Brain microvascular endothelial cell (primary cell): ENCODE data around the gene DTD2.
"Not testable (repeated sequence)": the region's sequence is repeated elsewhere in the genome, so short reads cannot be mapped to it uniquely, and the experiment has no call there.

ENCODE experiments used
- DNase-seq: peaks from one replicate; pipeline ENCODE4 v3.0.0-alpha.2; 2020
- H3K27ac ChIP-seq: fragments of 250-450 bp; sonication (Bioruptor Pico); 2 replicates; pipeline ENCODE4 v1.5.1; 2020; ENCODE audit warnings: mild to moderate bottlenecking, moderate library complexity
- H3K27me3 ChIP-seq: fragments of 250-450 bp; sonication (Bioruptor Pico); replicated peaks from 2 replicates; pipeline ENCODE4 v1.5.1; 2020; ENCODE audit warnings: mild to moderate bottlenecking
- H3K36me3 ChIP-seq: fragments of 250-450 bp; sonication (Bioruptor Pico); replicated peaks from 2 replicates; pipeline ENCODE4 v1.5.1; 2020; ENCODE audit warnings: mild to moderate bottlenecking
- H3K4me3 ChIP-seq: 2 replicates; pipeline ENCODE4 v1.5.1; 2011; ENCODE audit warnings: low read depth, mild to moderate bottlenecking, control low read depth, low read length, moderate library complexity
- in situ Hi-C: cut with HindIII; loops from 2 replicates; pipeline ENCODE4 v1.10.0; 2017; ENCODE audit warnings: low sequenced_read_pairs, low pct_ligation_motif_present
- TF ChIP-seq, protein P1 (sequence below): IDR thresholded peaks from 2 replicates; pipeline ENCODE4 v1.5.1; 2011; ENCODE audit warnings: low read depth, mild to moderate bottlenecking, moderate library complexity, low read length, control low read depth, inconsistent platforms; ENCODE audit errors: missing control alignments

DTD2 gene

DNA sequence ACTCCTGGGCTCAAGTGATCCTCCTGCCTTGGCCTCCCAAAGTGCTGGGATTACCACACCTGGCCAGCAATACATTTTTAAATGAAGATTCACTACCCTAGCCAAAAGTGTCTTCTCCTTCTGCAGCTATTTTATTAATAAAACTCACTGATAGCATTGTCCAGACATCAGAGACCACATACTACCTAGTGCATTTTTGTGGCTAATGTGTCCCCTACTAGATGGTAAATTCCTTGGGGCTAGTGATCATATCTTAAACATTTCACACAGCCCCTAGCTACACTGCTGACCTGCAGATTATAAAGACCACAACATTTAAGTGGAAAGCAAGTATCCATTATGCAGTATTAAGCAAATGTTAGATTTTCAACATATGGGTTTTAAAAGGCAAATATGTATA, 17.0 kb downstream of the DTD2 start:
- TF ChIP-seq, protein P1, sequence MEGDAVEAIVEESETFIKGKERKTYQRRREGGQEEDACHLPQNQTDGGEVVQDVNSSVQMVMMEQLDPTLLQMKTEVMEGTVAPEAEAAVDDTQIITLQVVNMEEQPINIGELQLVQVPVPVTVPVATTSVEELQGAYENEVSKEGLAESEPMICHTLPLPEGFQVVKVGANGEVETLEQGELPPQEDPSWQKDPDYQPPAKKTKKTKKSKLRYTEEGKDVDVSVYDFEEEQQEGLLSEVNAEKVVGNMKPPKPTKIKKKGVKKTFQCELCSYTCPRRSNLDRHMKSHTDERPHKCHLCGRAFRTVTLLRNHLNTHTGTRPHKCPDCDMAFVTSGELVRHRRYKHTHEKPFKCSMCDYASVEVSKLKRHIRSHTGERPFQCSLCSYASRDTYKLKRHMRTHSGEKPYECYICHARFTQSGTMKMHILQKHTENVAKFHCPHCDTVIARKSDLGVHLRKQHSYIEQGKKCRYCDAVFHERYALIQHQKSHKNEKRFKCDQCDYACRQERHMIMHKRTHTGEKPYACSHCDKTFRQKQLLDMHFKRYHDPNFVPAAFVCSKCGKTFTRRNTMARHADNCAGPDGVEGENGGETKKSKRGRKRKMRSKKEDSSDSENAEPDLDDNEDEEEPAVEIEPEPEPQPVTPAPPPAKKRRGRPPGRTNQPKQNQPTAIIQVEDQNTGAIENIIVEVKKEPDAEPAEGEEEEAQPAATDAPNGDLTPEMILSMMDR: no peak
- no peak for DNase-seq
- in situ Hi-C loops: no loop called here
- Histone ChIP-seq H3K27ac (no peak overlapping the region), H3K36me3 (no peaks in the 10 kb centered on the region), H3K4me3 (no peak overlapping the region), H3K27me3 (no peaks in the 10 kb centered on the region)

DNA sequence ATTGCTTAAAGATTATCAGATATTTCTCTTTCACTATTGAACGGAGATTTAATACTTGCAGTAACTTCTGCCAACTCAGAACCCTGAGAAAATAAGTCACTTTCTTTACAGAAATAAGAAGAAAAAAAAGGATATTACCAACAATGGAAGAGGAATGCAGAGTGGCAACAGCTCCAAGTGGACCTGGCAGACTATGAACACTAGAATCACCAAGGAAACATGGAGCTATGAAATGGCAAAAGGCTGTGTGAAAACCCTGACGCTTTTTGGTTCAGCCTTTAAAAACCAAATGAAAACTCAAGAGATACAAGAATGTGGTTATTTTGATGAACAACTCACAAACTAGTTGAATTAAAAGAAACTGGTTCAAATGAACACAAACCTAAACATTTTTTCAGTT, 17.7 kb downstream of the DTD2 start:
- Histone ChIP-seq H3K36me3 (no peaks in the 10 kb centered on the region), H3K27me3 (no peaks in the 10 kb centered on the region), H3K4me3 (no peak overlapping the region), H3K27ac (no peak overlapping the region)
- DNase-seq: no peak
- in situ Hi-C loops: no loop called here
- TF ChIP-seq, protein P1: no peak

DNA sequence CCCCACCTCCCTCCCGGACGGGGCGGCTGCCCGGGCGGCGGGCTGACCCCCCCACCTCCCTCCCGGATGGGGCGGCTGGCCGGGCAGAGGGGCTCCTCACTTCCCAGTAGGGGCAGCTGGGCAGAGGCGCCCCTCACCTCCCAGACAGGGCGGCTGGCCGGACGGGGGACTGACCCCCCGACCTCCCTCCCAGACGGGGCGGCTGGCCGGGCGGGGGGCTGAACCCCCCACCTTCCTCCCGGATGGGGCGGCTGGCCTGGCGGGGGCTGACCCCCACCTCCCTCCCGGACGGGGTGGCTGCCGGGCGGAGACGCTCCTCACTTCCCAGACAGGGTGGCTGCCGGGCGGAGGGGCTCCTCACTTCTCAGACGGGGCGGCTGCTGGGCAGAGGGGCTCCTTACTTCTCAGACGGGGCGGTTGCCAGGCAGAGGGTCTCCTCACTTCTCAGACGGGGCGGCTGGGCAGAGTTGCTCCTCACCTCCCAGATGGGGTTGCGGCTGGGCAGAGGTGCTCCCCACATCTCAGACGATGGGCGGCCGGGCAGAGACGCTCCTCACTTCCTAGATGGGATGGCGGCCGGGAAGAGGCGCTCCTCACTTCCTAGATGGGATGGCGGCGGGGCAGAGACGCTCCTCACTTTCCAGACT, 20.1 kb downstream of the DTD2 start:
- H3K4me3 ChIP-seq, in situ Hi-C loops: not testable (repeated sequence)

DNA sequence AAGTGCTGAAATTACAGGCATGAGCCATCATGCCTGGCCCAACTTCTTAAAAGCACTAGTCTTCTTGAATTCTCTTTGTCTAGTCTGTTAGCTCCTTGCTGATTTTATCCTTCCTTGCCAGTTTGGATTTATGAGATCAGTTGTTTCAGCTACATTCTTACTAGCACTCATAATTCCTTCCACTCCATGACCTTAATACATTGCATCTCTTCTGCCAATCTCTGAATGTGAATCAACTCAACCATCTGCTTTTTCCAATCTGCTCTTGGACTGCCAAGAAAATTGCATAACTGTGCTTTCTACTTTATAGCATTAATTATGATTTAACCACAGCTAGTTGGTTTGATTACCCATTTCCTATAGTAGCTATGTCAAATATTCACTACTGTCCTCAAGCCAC, 22.0 kb downstream of the DTD2 start:
- H3K27me3 ChIP-seq: no peaks in the 10 kb centered on the region
- no peak overlapping the region for H3K27ac ChIP-seq
- DNase-seq: no peak
- in situ Hi-C loops: no loop called here
- H3K4me3 ChIP-seq: no peak overlapping the region
- TF ChIP-seq, protein P1: no peak
- H3K36me3 ChIP-seq: no peaks in the 10 kb centered on the region

More for the DNA sequence above, 20.1 kb downstream of the DTD2 start:
- H3K27me3 ChIP-seq, H3K27ac ChIP-seq, H3K36me3 ChIP-seq, DNase-seq: not testable (repeated sequence)

DNA sequence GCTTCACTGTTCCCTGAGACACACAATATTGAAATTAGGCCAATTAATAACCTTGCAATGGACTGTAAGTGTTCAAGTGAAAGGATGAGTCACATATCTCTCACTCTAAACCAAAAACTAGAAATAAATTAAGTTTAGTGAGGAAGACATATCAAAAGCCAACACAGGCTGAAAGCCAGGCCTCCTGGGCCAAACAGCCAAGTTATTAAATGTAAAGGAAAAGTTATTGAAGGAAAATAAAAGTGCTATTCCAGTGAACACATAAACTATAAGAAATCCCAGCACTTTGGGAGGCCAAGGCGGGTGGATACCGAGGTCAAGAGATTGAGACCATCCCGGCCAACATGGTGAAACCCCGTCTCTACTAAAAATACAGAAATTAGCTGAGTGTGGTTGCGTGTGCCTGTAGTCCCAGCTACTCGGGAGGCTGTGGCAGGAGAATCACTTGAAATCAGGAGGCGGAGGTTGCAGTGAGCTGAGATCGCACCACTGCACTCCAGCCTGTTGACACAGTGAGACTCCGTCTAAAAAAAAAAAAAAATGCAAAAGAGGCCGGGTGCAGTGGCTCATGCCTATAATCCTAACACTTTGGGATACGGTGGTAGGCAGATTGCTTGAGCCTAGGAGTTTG, 26.6 kb downstream of the DTD2 start:
- Histone ChIP-seq H3K27me3 (no peaks in the 10 kb centered on the region), H3K36me3 (no peaks in the 10 kb centered on the region), H3K27ac (no peak overlapping the region), H3K4me3 (no peak overlapping the region)
- in situ Hi-C loops: no loop called here
- DNase-seq: no peak
- TF ChIP-seq, protein P1: no peak

DNA sequence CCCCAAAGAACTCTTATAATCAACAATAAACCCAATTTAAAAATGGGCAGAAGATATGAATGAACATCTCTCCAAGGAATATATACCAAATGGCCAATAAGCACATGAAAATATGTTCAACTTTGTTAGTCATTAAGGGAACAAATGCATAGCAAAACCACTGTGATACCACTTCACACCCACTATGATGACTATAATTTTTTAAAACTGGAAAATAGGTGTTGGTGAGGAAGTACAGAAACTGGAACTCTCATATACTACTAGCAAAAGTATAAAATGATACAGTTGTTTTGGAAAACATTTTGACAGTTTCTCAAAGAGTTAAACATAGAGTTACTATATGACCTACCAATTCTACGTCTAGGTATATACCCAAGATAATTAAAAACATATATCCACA, 27.5 kb downstream of the DTD2 start:
- in situ Hi-C loops: no loop called here

More for the DNA sequence above, 27.5 kb downstream of the DTD2 start:
- Histone ChIP-seq H3K4me3 (no peak overlapping the region), H3K36me3 (no peaks in the 10 kb centered on the region), H3K27ac (no peak overlapping the region), H3K27me3 (no peaks in the 10 kb centered on the region)
- TF ChIP-seq, protein P1: no peak
- no peak for DNase-seq
